ENCODE data around the gene STX7. TPM values are rescaled to one million over a fixed set of nuclear protein-coding genes. Genes with fewer than 3 reads are reported as not detected.

STX7 gene
- total and polyA plus RNA-seq, 2 donors from 2014 or later = 27.4 to 77.9 TPM

DNA sequence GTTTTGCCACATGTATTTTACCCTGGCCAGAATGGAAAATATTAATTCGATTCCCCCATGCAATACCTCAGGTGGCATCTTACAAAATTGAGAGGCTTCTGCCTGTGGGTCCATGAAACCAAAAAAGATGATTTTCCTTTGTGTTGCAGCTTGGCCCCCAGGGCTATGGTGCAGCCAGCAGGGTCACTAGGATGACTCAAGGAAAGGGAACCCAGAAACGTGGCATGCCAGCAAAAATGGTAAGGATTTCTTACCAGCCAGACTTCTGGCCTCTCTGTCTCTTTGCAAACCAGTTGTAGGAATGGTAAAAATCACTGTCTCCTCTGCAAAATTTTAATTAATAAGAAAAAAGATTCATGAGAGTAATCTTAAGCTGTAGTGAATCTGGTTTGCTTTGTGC is 13.5 kb upstream of the STX7 start:
- no peaks in the 10 kb centered on the region for H3K9me3 ChIP-seq (ENCODE audit: control insufficient read depth in 2 of 3, insufficient read depth in 1 of 3, low read length in 3 of 3)
- no peak for FAIRE-seq
- H3K4me1 ChIP-seq (ENCODE audit: control insufficient read depth in 2 of 3, insufficient read depth in 2 of 3, low read depth in 1 of 3, low read length in 3 of 3) = no peaks in the 10 kb centered on the region
- H3K36me3 ChIP-seq (ENCODE audit: control insufficient read depth in 2 of 3, insufficient read depth in 3 of 3, low read length in 3 of 3) = no peaks in the 10 kb centered on the region
- H3K27ac ChIP-seq (ENCODE audit: low read depth in 2 of 2, low read length in 2 of 2) = no peak overlapping the region
- H3K9ac ChIP-seq (ENCODE audit: low read length in 3 of 3) = no peak overlapping the region
- TF ChIP-seq, protein P1, sequence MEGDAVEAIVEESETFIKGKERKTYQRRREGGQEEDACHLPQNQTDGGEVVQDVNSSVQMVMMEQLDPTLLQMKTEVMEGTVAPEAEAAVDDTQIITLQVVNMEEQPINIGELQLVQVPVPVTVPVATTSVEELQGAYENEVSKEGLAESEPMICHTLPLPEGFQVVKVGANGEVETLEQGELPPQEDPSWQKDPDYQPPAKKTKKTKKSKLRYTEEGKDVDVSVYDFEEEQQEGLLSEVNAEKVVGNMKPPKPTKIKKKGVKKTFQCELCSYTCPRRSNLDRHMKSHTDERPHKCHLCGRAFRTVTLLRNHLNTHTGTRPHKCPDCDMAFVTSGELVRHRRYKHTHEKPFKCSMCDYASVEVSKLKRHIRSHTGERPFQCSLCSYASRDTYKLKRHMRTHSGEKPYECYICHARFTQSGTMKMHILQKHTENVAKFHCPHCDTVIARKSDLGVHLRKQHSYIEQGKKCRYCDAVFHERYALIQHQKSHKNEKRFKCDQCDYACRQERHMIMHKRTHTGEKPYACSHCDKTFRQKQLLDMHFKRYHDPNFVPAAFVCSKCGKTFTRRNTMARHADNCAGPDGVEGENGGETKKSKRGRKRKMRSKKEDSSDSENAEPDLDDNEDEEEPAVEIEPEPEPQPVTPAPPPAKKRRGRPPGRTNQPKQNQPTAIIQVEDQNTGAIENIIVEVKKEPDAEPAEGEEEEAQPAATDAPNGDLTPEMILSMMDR (IDR thresholded peaks at IDR 0.05; ENCODE audit: borderline replicate concordance, extremely low read depth, insufficient read depth) = no peak
- no peaks in the 10 kb centered on the region for H3K27me3 ChIP-seq (ENCODE audit: control insufficient read depth, insufficient read depth, low read length)
- no peak overlapping the region for H3K4me3 ChIP-seq (ENCODE audit: low read length in 3 of 3)
- intact Hi-C loops (cut with DNase I) = no loop called here
- DNase-seq = no peak

DNA sequence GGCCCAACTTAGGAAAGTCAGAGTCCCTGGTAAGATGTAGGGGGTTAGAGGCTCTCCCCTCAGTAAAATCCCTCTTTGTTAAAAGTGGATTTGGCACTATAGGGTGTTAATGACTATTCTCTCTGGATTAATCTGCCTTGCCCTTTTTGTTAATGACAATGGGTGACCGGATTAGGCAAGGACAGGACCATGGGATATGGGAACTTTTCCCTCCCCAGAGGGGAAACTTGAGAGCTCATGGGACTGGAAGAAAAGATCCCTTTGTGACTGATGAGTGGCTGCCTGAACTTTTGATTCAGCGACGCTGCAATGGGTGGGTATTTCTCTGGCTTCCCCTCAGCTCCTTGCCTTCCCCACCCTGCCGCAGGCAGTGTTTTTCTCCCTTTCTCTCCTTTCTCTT is 12.9 kb upstream of the STX7 start:
- intact Hi-C loops (cut with DNase I) = no loop called here
- FAIRE-seq (no peak), DNase-seq (no peak)
- Histone ChIP-seq H3K4me1 (ENCODE audit: control insufficient read depth in 2 of 3, insufficient read depth in 2 of 3, low read depth in 1 of 3, low read length in 3 of 3) (no peaks in the 10 kb centered on the region), H3K27ac (ENCODE audit: low read depth in 2 of 2, low read length in 2 of 2) (no peak overlapping the region), H3K27me3 (ENCODE audit: control insufficient read depth, insufficient read depth, low read length) (no peaks in the 10 kb centered on the region), H3K9ac (ENCODE audit: low read length in 3 of 3) (no peak overlapping the region), H3K4me3 (ENCODE audit: low read length in 3 of 3) (no peak overlapping the region), H3K9me3 (ENCODE audit: control insufficient read depth in 2 of 3, insufficient read depth in 1 of 3, low read length in 3 of 3) (no peaks in the 10 kb centered on the region), H3K36me3 (ENCODE audit: control insufficient read depth in 2 of 3, insufficient read depth in 3 of 3, low read length in 3 of 3) (no peaks in the 10 kb centered on the region)
- TF ChIP-seq, protein P1 (IDR thresholded peaks at IDR 0.05; ENCODE audit: borderline replicate concordance, extremely low read depth, insufficient read depth) = no peak

DNA sequence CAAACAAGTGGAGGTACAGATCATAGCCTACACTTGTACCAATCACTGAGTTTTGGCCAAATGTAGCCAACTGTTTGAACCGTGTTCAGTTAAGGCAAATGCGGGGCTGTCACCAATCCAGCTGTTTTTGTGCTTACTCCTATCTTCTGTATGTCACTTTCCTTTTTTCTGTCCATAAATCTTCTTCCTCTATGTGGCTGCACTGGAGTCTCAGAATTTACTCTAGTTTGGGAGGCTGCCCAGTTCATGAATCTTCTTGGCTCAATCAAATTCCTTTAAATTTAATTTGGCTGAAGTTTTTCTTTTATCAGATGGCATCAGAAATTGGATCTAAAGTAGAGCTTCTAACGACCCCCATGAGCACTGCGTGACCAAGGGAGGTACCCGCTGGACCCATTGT is 11.7 kb upstream of the STX7 start:
- Histone ChIP-seq H3K9ac (ENCODE audit: low read length in 3 of 3) (no peak overlapping the region), H3K27me3 (ENCODE audit: control insufficient read depth, insufficient read depth, low read length) (no peaks in the 10 kb centered on the region), H3K36me3 (ENCODE audit: control insufficient read depth in 2 of 3, insufficient read depth in 3 of 3, low read length in 3 of 3) (no peaks in the 10 kb centered on the region), H3K27ac (ENCODE audit: low read depth in 2 of 2, low read length in 2 of 2) (no peak overlapping the region), H3K4me3 (ENCODE audit: low read length in 3 of 3) (no peak overlapping the region), H3K4me1 (ENCODE audit: control insufficient read depth in 2 of 3, insufficient read depth in 2 of 3, low read depth in 1 of 3, low read length in 3 of 3) (no peaks in the 10 kb centered on the region), H3K9me3 (ENCODE audit: control insufficient read depth in 2 of 3, insufficient read depth in 1 of 3, low read length in 3 of 3) (no peaks in the 10 kb centered on the region)
- intact Hi-C loops (cut with DNase I) = no loop called here
- DNase-seq (no peak), FAIRE-seq (no peak)
- TF ChIP-seq, protein P1 (IDR thresholded peaks at IDR 0.05; ENCODE audit: borderline replicate concordance, extremely low read depth, insufficient read depth) = no peak

DNA sequence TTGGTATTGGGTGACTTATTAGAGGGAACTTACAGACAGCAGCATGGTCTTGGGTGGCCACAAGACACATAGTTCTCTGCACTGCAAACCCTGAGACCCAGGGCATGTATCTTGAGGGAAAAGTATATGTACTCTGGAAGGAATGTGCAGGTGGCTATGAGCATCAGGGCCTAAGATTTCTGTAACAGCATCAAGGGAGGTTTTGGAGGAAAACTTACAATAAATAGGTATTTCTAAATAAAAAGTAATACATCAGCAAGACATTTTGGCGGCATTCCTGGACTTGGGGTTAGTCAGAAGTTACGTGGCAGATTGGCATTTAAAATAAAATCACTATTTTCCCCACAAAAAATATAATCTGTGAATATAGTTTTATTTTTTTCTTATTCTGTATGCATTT is 8.0 kb upstream of the STX7 start:
- Histone ChIP-seq H3K9ac (ENCODE audit: low read length in 3 of 3) (no peak overlapping the region), H3K9me3 (ENCODE audit: control insufficient read depth in 2 of 3, insufficient read depth in 1 of 3, low read length in 3 of 3) (no peaks in the 10 kb centered on the region), H3K27ac (ENCODE audit: low read depth in 2 of 2, low read length in 2 of 2) (no peak overlapping the region), H3K4me3 (ENCODE audit: low read length in 3 of 3) (no peak overlapping the region), H3K27me3 (ENCODE audit: control insufficient read depth, insufficient read depth, low read length) (no peaks in the 10 kb centered on the region), H3K36me3 (ENCODE audit: control insufficient read depth in 2 of 3, insufficient read depth in 3 of 3, low read length in 3 of 3) (no peaks in the 10 kb centered on the region), H3K4me1 (ENCODE audit: control insufficient read depth in 2 of 3, insufficient read depth in 2 of 3, low read depth in 1 of 3, low read length in 3 of 3) (no peaks in the 10 kb centered on the region)
- no peak for FAIRE-seq
- intact Hi-C loops (cut with DNase I) = no loop called here
- TF ChIP-seq, protein P1 (IDR thresholded peaks at IDR 0.05; ENCODE audit: borderline replicate concordance, extremely low read depth, insufficient read depth) = no peak
- DNase-seq = no peak

Data from kidney (tissue), 14 donors.